BLaER1 treated with 17β-estradiol and CSF1 and Interleukin-3, amounts not matched to agents 10 nM and 100 nM (cell line): ENCODE results near the gene USP9X.
"Not testable (repeated sequence)": the region's sequence is repeated elsewhere in the genome, so short reads cannot be mapped to it uniquely, and the experiment has no call there.

Source experiments
- H3K27ac ChIP-seq, 11 experiments: shearing (Covaris generic); formaldehyde crosslinking; 2 replicates each; pipeline ENCODE4 v1.8.1; 2022
- H3K27me3 ChIP-seq, 11 experiments: shearing (Covaris generic); formaldehyde crosslinking; 2 replicates each; pipeline ENCODE4 v1.8.1; 2022
- H3K36me3 ChIP-seq, 11 experiments: shearing (Covaris generic); formaldehyde crosslinking; 2 replicates each; pipeline ENCODE4 v1.8.1; 2022
- H3K4me1 ChIP-seq, 10 experiments: shearing (Covaris generic); formaldehyde crosslinking; 2 replicates each; pipeline ENCODE4 v1.8.1; 2022
- H3K4me2 ChIP-seq, 11 experiments: shearing (Covaris generic); formaldehyde crosslinking; 2 replicates each; pipeline ENCODE4 v1.8.1; 2022
- H3K4me3 ChIP-seq, 10 experiments: shearing (Covaris generic); formaldehyde crosslinking; 2 replicates each; pipeline ENCODE4 v1.8.1; 2022
- H3K9ac ChIP-seq, 11 experiments: shearing (Covaris generic); formaldehyde crosslinking; 2 replicates each; pipeline ENCODE4 v1.8.1; 2022
- H3K9me3 ChIP-seq, 11 experiments: shearing (Covaris generic); formaldehyde crosslinking; replicated peaks in 1 of 11; 2 replicates each; pipeline ENCODE4 v1.8.1; 2022
- H4K20me1 ChIP-seq, 11 experiments: shearing (Covaris generic); formaldehyde crosslinking; 2 replicates each; pipeline ENCODE4 v1.8.1; 2022
- Cebpa-rat ChIP-seq, 11 experiments: shearing (Covaris generic); IDR thresholded peaks; 2 replicates each; pipeline ENCODE4 v1.8.1; 2022

Gene USP9X

DNA sequence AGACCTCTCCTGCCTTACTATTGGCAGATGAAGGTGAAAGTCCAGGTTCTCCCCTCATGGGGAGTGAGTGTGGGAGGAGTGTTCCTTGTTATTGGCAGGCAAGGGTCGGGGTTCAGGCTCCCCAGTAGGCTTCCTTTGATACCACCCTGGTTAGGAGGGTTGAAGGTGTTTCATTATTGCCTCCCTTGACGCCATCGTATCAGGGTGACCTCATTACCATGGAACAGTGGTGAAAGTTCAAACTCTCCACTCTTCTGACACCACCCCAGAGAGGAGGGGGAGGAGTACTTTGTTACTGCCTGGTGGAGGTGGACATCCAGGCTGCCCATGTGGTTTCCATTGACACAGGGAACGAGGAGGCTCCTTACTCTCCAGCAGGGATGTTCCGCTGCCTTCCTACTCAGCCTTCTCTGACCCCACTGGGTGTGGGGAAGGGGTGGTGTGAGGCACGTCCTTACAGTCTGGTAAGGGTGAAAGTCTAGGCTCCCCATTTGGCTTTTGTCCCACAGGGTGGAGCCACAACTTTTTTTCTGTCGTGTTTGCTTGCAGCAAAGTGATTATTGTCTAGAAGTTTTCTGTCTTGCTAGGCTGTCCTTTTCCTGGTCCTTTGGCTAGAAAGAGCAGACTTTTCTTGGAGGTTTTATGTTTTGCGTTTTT, 37.2 kb upstream of the USP9X start:
- H4K20me1 ChIP-seq, result peaks cover 0 to 5% (median 0%) of the 10 kb centered on the region in 11 experiments; a peak in 1 of 22 replicates

DNA sequence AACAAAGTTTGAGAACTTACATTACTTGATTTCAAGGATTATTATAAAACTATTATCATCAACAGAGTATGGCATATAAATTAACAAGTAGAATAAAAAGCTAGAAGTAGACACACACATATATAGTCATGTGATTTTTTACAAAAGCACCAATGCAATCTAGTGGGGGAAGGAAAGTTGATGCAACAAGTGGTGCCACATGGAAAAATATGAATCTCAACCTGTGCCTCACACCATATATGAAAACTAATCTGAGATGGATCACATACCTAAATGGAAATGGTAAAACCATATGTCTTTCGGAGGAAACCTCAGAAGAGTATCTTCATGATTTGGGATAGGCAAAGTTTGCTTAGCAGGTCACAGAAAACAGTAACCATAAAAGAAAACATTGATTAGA, 34.9 kb upstream of the USP9X start:
- Histone ChIP-seq H3K36me3 (no peaks in the 10 kb centered on the region), H3K4me2 (no peak overlapping the region), H4K20me1 (peaks cover 0 to 5% (median 0%) of the 10 kb centered on the region in 11 experiments; a peak in 1 of 22 replicates), H3K27ac (no peak overlapping the region), H3K4me3 (no peak overlapping the region), H3K27me3 (peaks cover 36 to 74% (median 65%) of the 10 kb centered on the region in 11 experiments), H3K4me1 (no peaks in the 10 kb centered on the region), H3K9me3 (peaks cover 0 to 12% (median 0%) of the 10 kb centered on the region in 11 experiments; a peak in 3 of 22 replicates), H3K9ac (no peak overlapping the region)
- TF ChIP-seq Cebpa-rat (IDR thresholded peaks at IDR 0.05), result no peak

More for the DNA sequence above, 37.2 kb upstream of the USP9X start:
- Histone ChIP-seq H3K36me3 (no peaks in the 10 kb centered on the region), H3K9me3 (peaks cover 0 to 12% (median 0%) of the 10 kb centered on the region in 11 experiments; a peak in 3 of 22 replicates), H3K27me3 (peaks cover 57 to 93% (median 78%) of the 10 kb centered on the region in 11 experiments), H3K9ac (no peak overlapping the region), H3K4me2 (no peak overlapping the region), H3K27ac (no peak overlapping the region), H3K4me1 (peaks cover 0 to 10% (median 0%) of the 10 kb centered on the region in 10 experiments; a peak in 3 of 20 replicates), H3K4me3 (no peak overlapping the region)
- TF ChIP-seq Cebpa-rat (IDR thresholded peaks at IDR 0.05), result no peak

DNA sequence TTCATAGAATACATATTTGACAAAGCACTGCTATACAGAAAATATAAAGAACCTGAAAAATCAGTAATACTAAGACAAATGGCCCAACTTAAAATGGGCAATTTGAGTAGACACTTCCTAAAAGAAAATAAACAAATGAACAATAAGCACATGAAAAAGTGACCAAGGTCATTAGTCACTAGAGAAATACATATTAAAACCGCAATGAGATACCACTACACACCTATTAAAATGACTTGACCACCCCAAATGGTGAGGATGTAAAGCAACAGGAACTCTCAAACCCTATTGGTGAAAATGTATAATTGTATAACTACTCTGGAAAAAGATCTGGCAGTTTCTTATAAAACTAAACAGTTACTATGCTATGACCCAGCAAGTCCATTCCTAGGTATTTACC, 34.0 kb upstream of the USP9X start:
- Histone ChIP-seq H3K4me1 (no peaks in the 10 kb centered on the region), H3K4me2 (no peak overlapping the region), H4K20me1 (peaks cover 0 to under 1% (median 0%) of the 10 kb centered on the region in 11 experiments; a peak in 1 of 22 replicates), H3K27ac (no peak overlapping the region), H3K27me3 (peaks cover 33 to 73% (median 65%) of the 10 kb centered on the region in 11 experiments), H3K4me3 (no peak overlapping the region), H3K9ac (no peak overlapping the region), H3K9me3 (peaks cover 0 to 12% (median 0%) of the 10 kb centered on the region in 11 experiments; a peak in 3 of 22 replicates), H3K36me3 (no peaks in the 10 kb centered on the region)
- no peak for TF ChIP-seq Cebpa-rat (IDR thresholded peaks at IDR 0.05)

DNA sequence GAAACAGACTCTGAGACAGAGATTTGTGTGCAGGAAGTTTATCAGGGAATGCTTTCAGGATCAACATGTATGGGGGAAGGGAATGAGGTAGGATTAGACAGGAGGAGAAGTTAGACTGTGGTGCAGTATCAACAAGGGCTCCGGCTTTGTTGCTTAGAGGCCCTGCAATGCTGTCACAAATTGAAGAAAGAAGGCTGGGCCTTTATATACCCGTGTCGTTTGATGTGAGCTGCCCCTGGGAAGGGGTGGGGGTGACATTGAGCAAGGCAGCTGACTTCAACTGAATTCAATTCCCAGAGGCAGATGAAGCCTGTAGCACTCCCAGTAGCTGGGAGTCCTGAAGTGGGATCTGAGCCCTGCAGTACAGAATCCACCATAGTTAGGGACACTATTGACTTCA, 29.5 kb upstream of the USP9X start:
- Histone ChIP-seq H3K9me3 (no peaks in the 10 kb centered on the region; a peak in 1 of 22 replicates), H3K4me3 (no peak overlapping the region), H3K27ac (no peak overlapping the region), H3K27me3 (peaks cover 19 to 70% (median 63%) of the 10 kb centered on the region in 11 experiments), H3K4me1 (no peaks in the 10 kb centered on the region), H3K36me3 (no peaks in the 10 kb centered on the region), H4K20me1 (no peaks in the 10 kb centered on the region), H3K4me2 (no peak overlapping the region), H3K9ac (no peak overlapping the region)
- no peak for TF ChIP-seq Cebpa-rat (IDR thresholded peaks at IDR 0.05)

DNA sequence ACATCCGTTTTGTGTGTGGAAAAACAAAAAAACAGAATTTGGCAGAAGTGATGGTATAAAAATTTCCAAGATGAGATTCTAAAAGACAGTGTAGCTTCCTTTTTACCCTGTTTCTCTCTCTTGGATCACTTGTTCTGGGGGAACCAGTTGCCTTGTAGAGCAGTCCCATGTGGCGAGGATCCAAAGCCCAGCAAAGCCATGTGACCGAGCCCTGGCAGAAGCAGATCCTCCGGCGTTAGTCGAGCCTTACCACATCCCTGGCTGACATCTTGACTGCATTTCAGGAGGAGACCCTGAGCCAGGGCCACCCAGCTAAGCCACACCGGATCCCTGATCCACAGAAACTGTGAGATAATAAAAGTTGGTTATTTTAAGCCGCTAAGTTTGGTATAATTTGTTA, 22.0 kb upstream of the USP9X start:
- H3K4me2 ChIP-seq, H4K20me1 ChIP-seq, H3K4me3 ChIP-seq, H3K36me3 ChIP-seq, H3K27ac ChIP-seq, H3K9me3 ChIP-seq, H3K4me1 ChIP-seq, H3K9ac ChIP-seq: not testable (repeated sequence)
- peaks cover 53 to 97% (median 87%) of the 10 kb centered on the region in 11 experiments for H3K27me3 ChIP-seq

DNA sequence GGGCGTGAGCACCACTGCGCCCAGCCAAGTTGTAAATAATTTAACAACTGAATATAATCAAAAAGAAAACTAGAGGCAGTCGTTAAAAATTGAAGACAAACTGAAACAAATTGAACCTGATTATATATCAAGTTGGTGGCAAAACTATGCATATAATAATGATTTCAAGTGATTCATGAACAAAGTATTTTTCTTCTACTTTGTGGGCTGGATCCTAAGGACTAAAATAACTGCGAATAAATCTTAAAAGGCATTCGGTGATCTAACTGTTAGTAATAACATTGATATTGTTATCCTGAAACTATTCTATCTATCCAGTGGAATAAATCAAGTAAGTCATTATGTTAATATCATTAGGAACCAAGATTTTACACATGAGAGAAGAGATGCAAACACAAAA, 21.2 kb upstream of the USP9X start:
- Histone ChIP-seq H3K9ac (no peak overlapping the region), H4K20me1 (no peaks in the 10 kb centered on the region)

DNA sequence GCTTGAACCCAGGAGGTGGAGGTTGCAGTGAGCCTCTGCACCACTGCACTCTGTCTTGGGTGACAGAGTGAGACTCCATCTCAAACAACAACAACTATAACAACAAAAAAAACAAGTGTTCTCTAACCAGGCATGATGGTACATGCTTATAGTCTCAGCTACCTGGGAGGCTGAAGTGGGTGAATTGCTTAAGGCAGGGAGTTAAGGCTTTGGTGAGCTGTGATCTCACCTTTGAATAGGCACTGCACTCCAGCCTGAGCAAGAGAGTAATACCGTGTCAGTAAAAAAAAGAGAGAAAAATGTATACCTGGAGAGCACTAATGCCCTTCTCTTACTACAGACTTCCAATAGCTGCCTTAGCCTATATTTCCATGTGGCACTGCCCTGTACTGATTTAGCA, 18.9 kb upstream of the USP9X start:
- H3K36me3 ChIP-seq, result no peaks in the 10 kb centered on the region
- peaks cover 51 to 98% (median 89%) of the 10 kb centered on the region in 11 experiments for H3K27me3 ChIP-seq
- H3K4me2 ChIP-seq, result no peak overlapping the region
- no peak for TF ChIP-seq Cebpa-rat (IDR thresholded peaks at IDR 0.05)
- H4K20me1 ChIP-seq, result no peaks in the 10 kb centered on the region
- no peak overlapping the region for H3K4me3 ChIP-seq
- peaks cover 0 to 6% (median 0%) of the 10 kb centered on the region in 11 experiments; a peak in 1 of 22 replicates for H3K9me3 ChIP-seq
- H3K9ac ChIP-seq, result no peak overlapping the region
- no peaks in the 10 kb centered on the region for H3K4me1 ChIP-seq
- no peak overlapping the region for H3K27ac ChIP-seq

More for the DNA sequence above, 21.2 kb upstream of the USP9X start:
- H3K27ac ChIP-seq, result no peak overlapping the region
- no peak overlapping the region for H3K4me3 ChIP-seq
- H3K4me1 ChIP-seq, result no peaks in the 10 kb centered on the region
- no peak for TF ChIP-seq Cebpa-rat (IDR thresholded peaks at IDR 0.05)
- H3K9me3 ChIP-seq, result peaks cover 0 to 2% (median 0%) of the 10 kb centered on the region in 11 experiments; a peak in 1 of 22 replicates
- no peak overlapping the region for H3K4me2 ChIP-seq
- H3K27me3 ChIP-seq, result peaks cover 53 to 99% (median 88%) of the 10 kb centered on the region in 11 experiments
- no peaks in the 10 kb centered on the region for H3K36me3 ChIP-seq

DNA sequence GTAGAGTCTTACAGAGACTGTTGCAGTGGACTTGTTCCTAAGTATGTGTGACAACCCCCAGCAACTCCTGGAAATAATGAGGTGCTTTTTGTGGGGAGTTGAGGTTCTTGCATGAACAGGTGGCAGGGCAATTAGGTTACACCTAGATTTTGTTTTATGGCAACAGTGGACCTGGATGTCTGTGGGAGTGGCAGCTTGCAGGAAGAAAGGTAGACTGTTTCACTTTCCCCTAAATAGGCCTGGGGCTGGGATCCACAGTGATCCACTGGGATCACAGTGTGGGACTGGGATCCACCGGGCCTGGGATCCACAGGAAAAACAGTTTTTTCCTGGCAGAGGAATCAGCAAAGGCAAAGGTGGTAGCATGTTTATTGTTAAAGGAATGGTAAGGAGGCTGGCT, 18.3 kb upstream of the USP9X start:
- H3K9ac ChIP-seq, result no peak overlapping the region
- no peak overlapping the region for H3K4me2 ChIP-seq
- no peak for TF ChIP-seq Cebpa-rat (IDR thresholded peaks at IDR 0.05)
- no peak overlapping the region for H3K4me3 ChIP-seq
- H3K9me3 ChIP-seq, result peaks cover 0 to 6% (median 0%) of the 10 kb centered on the region in 11 experiments; a peak in 1 of 22 replicates
- H3K27me3 ChIP-seq, result peaks cover 47 to 97% (median 89%) of the 10 kb centered on the region in 11 experiments
- no peaks in the 10 kb centered on the region for H3K4me1 ChIP-seq
- H3K36me3 ChIP-seq, result no peaks in the 10 kb centered on the region
- no peak overlapping the region for H3K27ac ChIP-seq
- H4K20me1 ChIP-seq, result no peaks in the 10 kb centered on the region

DNA sequence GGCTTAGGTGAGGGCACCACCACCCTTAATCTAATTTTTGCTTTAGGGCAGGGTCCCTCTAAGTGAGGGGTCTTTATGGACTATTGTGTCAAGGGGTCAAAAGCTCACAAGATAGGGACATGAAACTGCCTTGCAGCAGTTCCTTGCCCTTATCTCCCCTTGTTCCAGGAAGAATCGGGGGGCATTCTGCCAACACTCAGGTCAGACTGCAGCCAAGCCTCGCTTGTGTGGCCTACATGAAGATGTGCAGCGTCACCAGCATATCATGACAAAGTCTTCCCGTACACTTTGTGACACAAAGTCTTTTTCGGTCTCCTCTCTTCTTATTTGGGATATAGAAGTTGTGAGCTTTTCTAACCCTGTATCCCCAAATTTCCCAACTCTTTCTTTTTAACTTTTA, 17.5 kb upstream of the USP9X start:
- no peak for TF ChIP-seq Cebpa-rat (IDR thresholded peaks at IDR 0.05)
- no peaks in the 10 kb centered on the region for H3K36me3 ChIP-seq

DNA sequence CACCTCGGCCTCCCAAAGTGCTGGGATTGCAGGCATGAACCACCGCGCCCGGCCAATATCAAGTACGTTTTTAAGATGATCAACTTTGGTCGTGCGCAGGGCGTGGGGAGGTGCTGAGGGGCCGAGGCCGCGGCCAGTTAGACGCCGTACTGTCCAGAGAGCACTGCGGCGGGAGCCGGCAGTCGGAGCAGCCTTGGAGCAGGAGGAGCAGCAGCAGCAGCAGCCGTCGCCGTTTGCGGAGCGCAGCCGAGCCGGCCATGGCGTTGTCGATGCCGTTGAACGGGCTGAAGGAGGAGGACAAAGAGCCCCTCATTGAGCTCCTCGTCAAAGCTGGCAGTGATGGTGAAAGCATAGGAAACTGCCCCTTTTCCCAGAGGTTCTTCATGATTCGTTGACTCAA, 8.5 kb upstream of the USP9X start:
- no peaks in the 10 kb centered on the region for H3K4me1 ChIP-seq
- peaks cover 0 to 4% (median 0%) of the 10 kb centered on the region in 11 experiments; a peak in 5 of 22 replicates for H4K20me1 ChIP-seq
- no peaks in the 10 kb centered on the region; a peak in 1 of 22 replicates for H3K9me3 ChIP-seq
- no peak overlapping the region for H3K4me2 ChIP-seq
- H3K36me3 ChIP-seq, result no peaks in the 10 kb centered on the region
- no peak overlapping the region for H3K27ac ChIP-seq
- peaks cover 92 to 100% (median 99%) of the 10 kb centered on the region in 11 experiments for H3K27me3 ChIP-seq
- no peak overlapping the region for H3K9ac ChIP-seq
- H3K4me3 ChIP-seq, result no peak overlapping the region
- no peak for TF ChIP-seq Cebpa-rat (IDR thresholded peaks at IDR 0.05)

More for the DNA sequence above, 17.5 kb upstream of the USP9X start:
- no peak overlapping the region for H3K27ac ChIP-seq
- no peak overlapping the region for H3K4me2 ChIP-seq
- H3K4me1 ChIP-seq, result no peaks in the 10 kb centered on the region
- no peak overlapping the region for H3K9ac ChIP-seq
- no peaks in the 10 kb centered on the region for H4K20me1 ChIP-seq
- no peak overlapping the region for H3K4me3 ChIP-seq
- H3K9me3 ChIP-seq, result peaks cover 0 to 6% (median 0%) of the 10 kb centered on the region in 11 experiments; a peak in 2 of 22 replicates
- peaks cover 45 to 97% (median 89%) of the 10 kb centered on the region in 11 experiments for H3K27me3 ChIP-seq
